GM12874 (cell line): Measurements from ENCODE around the gene ADAM19.

Source experiments
- CTCF ChIP-seq: IDR thresholded peaks from 2 replicates; pipeline ENCODE4 v1.5.1; 2011; ENCODE audit warnings: low read depth, mild to moderate bottlenecking, control low read depth, low read length, moderate library complexity; ENCODE audit not compliant: insufficient read depth

Gene ADAM19

GRCh38 chr5:157538311-157538710, 37.3 kb downstream of the ADAM19 start:
- no peak for TF ChIP-seq CTCF

DNA sequence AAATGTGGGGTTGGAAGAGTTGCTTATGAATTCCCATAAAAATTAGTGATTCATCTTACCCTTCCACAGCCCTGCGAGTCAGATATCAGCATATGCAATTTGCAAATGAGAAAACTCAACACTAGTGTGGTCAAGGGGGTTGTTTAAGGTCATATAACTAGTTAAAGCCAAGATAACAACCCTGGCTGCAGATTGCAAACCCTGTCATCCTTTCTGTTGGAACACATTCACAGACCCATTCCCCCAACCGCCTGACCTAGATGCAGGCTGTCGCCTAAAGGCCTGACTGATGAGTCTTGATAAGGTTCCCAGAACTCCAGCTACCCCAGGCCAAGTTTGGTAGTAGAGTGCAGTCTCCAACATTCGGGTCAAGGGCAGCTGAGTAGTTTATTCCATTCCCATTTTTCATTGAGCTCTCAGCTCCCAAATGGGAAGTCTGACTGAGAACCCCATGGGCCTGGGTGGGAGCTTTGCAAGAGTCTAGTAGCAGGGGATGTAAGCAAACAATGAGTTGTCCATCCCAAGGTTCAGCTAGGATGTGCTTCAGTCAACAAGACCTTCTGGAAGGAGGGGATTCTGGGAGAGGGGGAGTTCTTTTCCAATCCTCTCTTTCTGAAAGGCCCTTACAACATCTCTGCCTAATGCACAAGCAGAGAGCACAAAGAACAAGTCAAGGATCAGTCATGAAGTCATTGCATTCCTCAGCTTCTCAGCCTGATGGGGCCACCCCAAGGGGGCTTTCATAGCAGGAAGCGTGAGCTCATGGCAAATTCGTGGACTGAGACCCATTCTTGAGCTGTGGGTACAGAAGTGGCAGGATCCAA, 40.3 kb downstream of the ADAM19 start:
- no peak for TF ChIP-seq CTCF

DNA sequence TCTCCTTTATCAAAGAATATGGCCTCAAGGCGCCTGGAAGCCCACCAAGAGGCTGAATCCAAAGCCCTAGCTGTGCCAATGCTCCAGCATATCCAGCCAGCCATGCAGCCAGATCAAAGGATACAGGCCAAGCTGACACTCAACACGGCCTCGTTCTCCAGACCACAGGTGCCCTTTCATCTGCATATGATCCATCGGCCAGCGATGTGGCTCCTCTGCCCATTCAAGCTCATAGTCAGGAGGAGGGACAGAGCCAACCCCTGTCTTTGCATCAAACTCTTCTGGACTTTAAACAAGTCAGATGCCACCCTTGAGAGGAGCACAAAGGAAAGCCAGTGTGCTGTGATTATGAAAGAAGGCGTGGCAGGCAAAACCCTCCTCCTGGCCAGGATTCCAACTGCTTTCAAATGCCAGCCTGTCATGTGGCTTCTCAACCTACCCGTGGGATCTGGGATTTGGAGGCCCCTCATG, 42.5 kb downstream of the ADAM19 start:
- no peak for TF ChIP-seq CTCF

GRCh38 chr5:157532022-157532421, 43.6 kb downstream of the ADAM19 start:
- no peak for TF ChIP-seq CTCF

GRCh38 chr5:157530226-157530972, 45.2 kb downstream of the ADAM19 start:
- TF ChIP-seq CTCF = no peak

- TF ChIP-seq CTCF = no peak
Measured at GRCh38 chr5:157529002-157529401, 46.6 kb downstream of the ADAM19 start.

- TF ChIP-seq CTCF = no peak
Measured at GRCh38 chr5:157528036-157528632, 47.4 kb downstream of the ADAM19 start.
